ENCODE measurements around the gene MEI1. TPM values are rescaled to one million over a fixed set of nuclear protein-coding genes. Genes with fewer than 3 reads are reported as not detected.
"Not testable (repeated sequence)": the region's sequence is repeated elsewhere in the genome, so short reads cannot be mapped to it uniquely, and the experiment has no call there.

Gene MEI1
- total RNA-seq, 2 experiments from 2014 or later, result 48.1 to 48.4 TPM

GRCh38 chr22:41682033-41682807 is 17.1 kb upstream of the MEI1 start:
- H3K27ac Mint-ChIP-seq, result peak overlapping the region; percentile 98
- no peaks in the 10 kb centered on the region for H3K27me3 Mint-ChIP-seq (ENCODE audit: low read depth)
- POLR2A ChIA-PET, result interaction anchor here (1.1 kb wide), 1 partner anchor 16 kb away, joined by 3 read pairs; no protein-coding TSS in a partner anchor
- peak; percentile 89 for ATAC-seq
- DNase-seq, result peak; percentile 89
- no peaks in the 10 kb centered on the region for H3K9me3 Mint-ChIP-seq (ENCODE audit: insufficient read depth)
- H3K36me3 Mint-ChIP-seq (ENCODE audit: low read depth), result peaks cover 32% of the 10 kb centered on the region
- H3K4me3 Mint-ChIP-seq, result peak overlapping the region; percentile 97
- CTCF ChIA-PET, result interaction anchor here (4.6 kb wide), 1 partner anchor 16 kb away, joined by 30 read pairs; no protein-coding TSS in a partner anchor
- H3K4me1 Mint-ChIP-seq (ENCODE audit: low read depth), result peaks cover 25% of the 10 kb centered on the region

GRCh38 chr22:41683052-41683451 is 16.3 kb upstream of the MEI1 start:
- H3K36me3 Mint-ChIP-seq (ENCODE audit: low read depth), result peaks cover 33% of the 10 kb centered on the region
- H3K9me3 Mint-ChIP-seq (ENCODE audit: insufficient read depth), result no peaks in the 10 kb centered on the region
- peak overlapping the region; percentile 98 for H3K27ac Mint-ChIP-seq
- no peak for ATAC-seq
- CTCF ChIA-PET, result interaction anchor here (1.1 to 1.4 kb wide), 2 partner anchors 16 to 17 kb away, joined by 3 to 12 read pairs; no protein-coding TSS in a partner anchor
- POLR2A ChIA-PET, result interaction anchor here (1.1 kb wide), 1 partner anchor 264 kb away, joined by 6 read pairs; the partner anchor contains the start of gene CENPM
- H3K27me3 Mint-ChIP-seq (ENCODE audit: low read depth), result no peaks in the 10 kb centered on the region
- H3K4me3 Mint-ChIP-seq, result peak overlapping the region; percentile 97
- H3K4me1 Mint-ChIP-seq (ENCODE audit: low read depth), result peaks cover 33% of the 10 kb centered on the region
- no peak for DNase-seq

DNA sequence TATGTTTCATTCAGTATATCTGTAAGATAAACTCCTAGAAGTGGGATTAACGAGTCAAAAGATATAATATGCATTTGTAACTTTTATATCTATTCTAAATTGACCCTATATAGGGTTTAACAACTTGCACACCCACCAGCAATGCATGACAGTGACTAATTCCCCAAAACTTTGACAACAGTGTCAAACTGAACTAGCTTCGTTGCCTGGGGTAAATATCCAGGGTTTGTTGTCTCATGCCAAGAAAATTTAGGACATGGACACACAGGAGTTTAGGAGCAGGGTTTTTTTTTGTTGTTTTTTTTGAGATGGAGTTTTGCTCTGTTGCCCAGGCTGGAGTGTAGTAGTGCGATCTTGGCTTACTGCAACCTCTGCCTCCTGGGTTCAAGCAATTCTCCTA is 15.7 kb upstream of the MEI1 start:
- Mint-ChIP-seq H3K4me1 (ENCODE audit: low read depth) (peaks cover 33% of the 10 kb centered on the region), H3K27ac (peak overlapping the region; percentile 43), H3K4me3 (no peak overlapping the region), H3K27me3 (ENCODE audit: low read depth) (no peaks in the 10 kb centered on the region), H3K9me3 (ENCODE audit: insufficient read depth) (no peaks in the 10 kb centered on the region), H3K36me3 (ENCODE audit: low read depth) (peaks cover 29% of the 10 kb centered on the region)
- ChIA-PET CTCF (interaction anchor here (1.1 to 1.4 kb wide), 2 partner anchors 17 kb away, joined by 3 to 12 read pairs; no protein-coding TSS in a partner anchor), POLR2A (interaction anchor here (1.1 kb wide), 1 partner anchor 263 kb away, joined by 6 read pairs; the partner anchor contains the start of gene CENPM)
- ATAC-seq (no peak), DNase-seq (no peak)

- ATAC-seq (no peak), DNase-seq (no peak)
- Mint-ChIP-seq H3K27me3 (ENCODE audit: low read depth) (no peaks in the 10 kb centered on the region), H3K36me3 (ENCODE audit: low read depth) (peaks cover 29% of the 10 kb centered on the region), H3K9me3 (ENCODE audit: insufficient read depth) (no peaks in the 10 kb centered on the region), H3K27ac (peak overlapping the region; percentile 69), H3K4me3 (no peak overlapping the region), H3K4me1 (ENCODE audit: low read depth) (peaks cover 37% of the 10 kb centered on the region)
- ChIA-PET POLR2A (interaction anchor here (0.6 to 1.1 kb wide), 2 partner anchors 213 to 263 kb away, joined by 3 to 6 read pairs; partner anchors contain the start of gene CENPM), CTCF (interaction anchor here (1.1 to 1.4 kb wide), 3 partner anchors 13 to 18 kb away, joined by 3 to 12 read pairs (median 3); no protein-coding TSS in a partner anchor)
Measured at GRCh38 chr22:41684194-41684593, 15.1 kb upstream of the MEI1 start.

DNA sequence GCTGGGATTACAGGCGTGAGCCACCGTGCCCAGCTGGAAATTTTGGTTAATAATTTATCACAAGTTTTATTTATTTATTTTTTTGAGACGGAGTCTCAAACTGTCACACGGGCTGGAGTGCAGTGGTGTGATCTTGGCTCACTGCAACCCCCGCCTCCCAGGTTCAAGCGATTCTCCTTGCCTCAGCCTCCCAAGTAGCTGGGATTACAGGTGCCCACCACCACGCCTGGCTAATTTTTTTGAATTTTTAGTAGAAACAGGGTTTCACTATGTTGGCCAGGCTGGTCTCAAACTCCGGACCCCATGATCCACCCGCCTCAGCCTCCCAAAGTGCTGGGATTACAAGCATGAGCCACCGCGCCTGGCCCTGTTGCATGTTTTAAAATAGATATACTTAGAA is 12.4 kb upstream of the MEI1 start:
- CTCF ChIA-PET, result interaction anchor here (1.7 to 5.4 kb wide), 3 partner anchors 11 to 254 kb away, joined by 6 to 50 read pairs (median 40); partner anchors contain the start of gene MEI1
- not testable (repeated sequence) for H3K9me3 Mint-ChIP-seq (ENCODE audit: insufficient read depth); DNase-seq; ATAC-seq; H3K27me3 Mint-ChIP-seq (ENCODE audit: low read depth); H3K27ac Mint-ChIP-seq
- Mint-ChIP-seq H3K4me3 (peak overlapping the region; percentile 88), H3K36me3 (ENCODE audit: low read depth) (peaks cover 18% of the 10 kb centered on the region), H3K4me1 (ENCODE audit: low read depth) (peaks cover 42% of the 10 kb centered on the region)
- POLR2A ChIA-PET, result interaction anchor here (0.7 to 1.4 kb wide), 2 partner anchors 59 to 229 kb away, joined by 3 to 4 read pairs; no protein-coding TSS in a partner anchor

DNA sequence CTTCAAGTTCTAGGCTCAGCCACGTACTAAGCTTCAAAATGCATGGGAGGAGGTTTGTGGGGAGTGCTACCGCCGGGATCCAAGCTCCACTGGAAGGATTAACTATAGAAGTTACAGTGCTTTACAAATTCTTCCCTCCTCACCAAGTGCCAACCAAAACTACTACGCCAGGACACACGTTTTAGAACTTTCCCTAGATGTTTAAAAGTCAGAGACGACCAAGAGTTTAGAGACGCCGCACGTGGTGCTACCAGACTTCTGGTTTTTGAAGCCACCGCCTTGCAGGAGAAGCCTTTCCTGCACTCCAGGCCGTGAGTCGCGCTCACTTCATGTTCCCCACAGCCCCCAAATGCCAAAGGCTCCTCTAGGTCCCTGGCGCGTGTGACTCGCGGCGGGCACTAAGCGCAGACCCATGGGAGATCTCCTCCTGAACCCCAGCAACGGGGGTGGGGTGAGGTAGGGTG is 11.4 kb upstream of the MEI1 start:
- H3K27me3 Mint-ChIP-seq (ENCODE audit: low read depth), result no peaks in the 10 kb centered on the region
- H3K4me3 Mint-ChIP-seq, result peak overlapping the region; percentile 88
- peak overlapping the region; percentile 99 for H3K27ac Mint-ChIP-seq
- peaks cover 14% of the 10 kb centered on the region for H3K36me3 Mint-ChIP-seq (ENCODE audit: low read depth)
- CTCF ChIA-PET, result interaction anchor here (0.6 to 5.4 kb wide), 5 partner anchors 10 to 238 kb away, joined by 3 to 50 read pairs (median 3); partner anchors contain the start of gene MEI1
- H3K4me1 Mint-ChIP-seq (ENCODE audit: low read depth), result peaks cover 37% of the 10 kb centered on the region
- POLR2A ChIA-PET, result interaction anchor here (0.9 to 2.5 kb wide), 16 partner anchors 10 to 391 kb away, joined by 3 to 37 read pairs (median 6); partner anchors contain the start of genes CCDC134, CENPM, MEI1 and SMDT1
- ATAC-seq, result peak; percentile 20
- no peaks in the 10 kb centered on the region for H3K9me3 Mint-ChIP-seq (ENCODE audit: insufficient read depth)
- DNase-seq, result peak; percentile 48

GRCh38 chr22:41688365-41689211 is 10.7 kb upstream of the MEI1 start, which contains the start of gene SNU13:
Gene SNU13 (minus strand): TSS chr22:41688867. CDS start chr22:41688796, 71 bp downstream.
- Mint-ChIP-seq H3K9me3 (ENCODE audit: insufficient read depth) (no peaks in the 10 kb centered on the region), H3K36me3 (ENCODE audit: low read depth) (peaks cover 14% of the 10 kb centered on the region), H3K27ac (peak within 1 kb of the TSS; percentile 99), H3K27me3 (ENCODE audit: low read depth) (no peaks in the 10 kb centered on the region), H3K4me1 (ENCODE audit: low read depth) (peaks cover 34% of the 10 kb centered on the region), H3K4me3 (peak within 1 kb of the TSS; percentile 88)
- CTCF ChIA-PET, result interaction anchor here (0.6 to 5.4 kb wide), 7 partner anchors 9 to 252 kb away, joined by 3 to 50 read pairs (median 4); partner anchors contain the start of gene MEI1
- POLR2A ChIA-PET, result interaction anchor here (0.6 to 2.5 kb wide), 22 partner anchors 10 to 926 kb away, joined by 3 to 37 read pairs (median 4); partner anchors contain the start of genes CCDC134, CENPM, MEI1 and NDUFA6
- DNase-seq (peak; percentile 96), ATAC-seq (peak; percentile 94)

DNA sequence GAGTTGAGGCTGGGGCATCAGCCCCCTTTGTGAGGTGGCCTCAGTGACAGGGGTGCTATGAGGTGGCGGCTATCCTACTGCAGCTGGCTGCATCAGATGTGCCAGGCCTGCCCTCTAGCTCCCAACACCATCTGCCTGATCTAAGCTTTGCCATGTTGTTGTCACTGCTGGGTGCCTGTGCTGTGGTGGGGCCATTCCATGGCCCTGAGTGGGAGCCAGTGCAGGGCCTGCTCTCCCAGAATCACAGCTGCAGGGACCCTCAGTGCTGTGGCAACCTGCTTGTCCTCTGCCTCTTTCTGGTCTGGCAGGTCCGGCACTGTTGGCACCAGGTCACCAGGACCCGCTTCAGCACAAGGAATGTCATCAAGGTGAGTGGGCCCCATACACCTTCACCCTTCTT is 8.8 kb upstream of the MEI1 start:
- ChIA-PET POLR2A (interaction anchor here (0.7 to 1.4 kb wide), 3 partner anchors 8 to 69 kb away, joined by 3 read pairs; partner anchors contain the start of genes DESI1 and XRCC6), CTCF (interaction anchor here (0.7 to 2.6 kb wide), 2 partner anchors 24 to 250 kb away, joined by 3 to 16 read pairs; no protein-coding TSS in a partner anchor)
- no peaks in the 10 kb centered on the region for H3K27me3 Mint-ChIP-seq (ENCODE audit: low read depth)
- peak overlapping the region; percentile 99 for H3K27ac Mint-ChIP-seq
- no peaks in the 10 kb centered on the region for H3K9me3 Mint-ChIP-seq (ENCODE audit: insufficient read depth)
- peaks cover 28% of the 10 kb centered on the region for H3K4me1 Mint-ChIP-seq (ENCODE audit: low read depth)
- peak overlapping the region; percentile 88 for H3K4me3 Mint-ChIP-seq
- no peak for ATAC-seq
- DNase-seq, result no peak
- H3K36me3 Mint-ChIP-seq (ENCODE audit: low read depth), result peaks cover 12% of the 10 kb centered on the region

DNA sequence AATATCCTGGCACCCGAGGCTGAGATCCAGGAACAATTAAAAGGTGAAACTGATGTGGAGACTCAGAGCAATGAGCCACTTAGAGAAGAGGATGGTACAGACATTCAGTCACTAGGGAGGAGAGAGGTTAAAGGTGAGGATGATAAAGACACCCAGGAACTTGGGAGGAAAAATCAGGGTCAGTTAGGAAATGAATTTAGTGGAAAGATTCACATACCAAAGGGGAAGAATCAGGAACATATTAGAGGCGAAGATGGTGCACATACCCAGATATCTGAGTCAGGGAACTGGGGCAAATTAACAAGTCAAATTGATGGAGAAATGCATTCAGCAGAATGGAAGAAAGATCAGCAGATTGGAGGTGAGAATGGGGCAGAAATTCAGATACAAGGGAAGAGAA is 4.1 kb upstream of the MEI1 start:
- Mint-ChIP-seq H3K4me1 (ENCODE audit: low read depth) (peaks cover 20% of the 10 kb centered on the region), H3K4me3 (no peak overlapping the region), H3K27me3 (ENCODE audit: low read depth) (peaks cover 2% of the 10 kb centered on the region), H3K9me3 (ENCODE audit: insufficient read depth) (no peaks in the 10 kb centered on the region), H3K36me3 (ENCODE audit: low read depth) (peaks cover 6% of the 10 kb centered on the region), H3K27ac (no peak overlapping the region)
- ChIA-PET POLR2A (no interaction called here), CTCF (interaction anchor here (5.4 kb wide), 1 partner anchor 245 kb away, joined by 77 read pairs; no protein-coding TSS in a partner anchor)
- DNase-seq (no peak), ATAC-seq (no peak)

GRCh38 chr22:41696703-41697102 is 2.6 kb upstream of the MEI1 start:
- CTCF ChIA-PET, result interaction anchor here (0.7 to 5.4 kb wide), 56 partner anchors 9 to 382 kb away, joined by 3 to 77 read pairs (median 5); partner anchors contain the start of genes CCDC134, CENPM, SNU13 and SREBF2
- POLR2A ChIA-PET, result interaction anchor here (1.4 to 3.5 kb wide), 5 partner anchors 8 to 244 kb away, joined by 4 to 37 read pairs (median 8); partner anchors contain the start of genes CCDC134 and SNU13
- DNase-seq (no peak), ATAC-seq (no peak)
- Mint-ChIP-seq H3K4me1 (ENCODE audit: low read depth) (peaks cover 12% of the 10 kb centered on the region), H3K27me3 (ENCODE audit: low read depth) (peaks cover 4% of the 10 kb centered on the region), H3K9me3 (ENCODE audit: insufficient read depth) (no peaks in the 10 kb centered on the region), H3K36me3 (ENCODE audit: low read depth) (peaks cover 3% of the 10 kb centered on the region), H3K4me3 (no peak overlapping the region), H3K27ac (peak overlapping the region; percentile 78)

Data from activated CD8-positive, alpha-beta T cell treated with anti-CD3 and anti-CD28 coated beads, Interleukin-2, amount 10 ng/mL, durations not matched to agents 7 days and 5 days (primary cell).